22Rv1 (cell line): ENCODE measurements around the gene PPEF1.

ENCODE experiments used
- ZFX ChIP-seq: fragments of 450-650 bp; IDR thresholded peaks from 2 replicates; pipeline ENCODE4 v1.6.1; 2017; ENCODE audit warnings: antibody characterized with exemption, borderline replicate concordance
- TF ChIP-seq, protein P1 (sequence below): fragments of 450-650 bp; IDR thresholded peaks from 2 replicates; pipeline ENCODE4 v1.5.1; 2017; ENCODE audit warnings: mild to moderate bottlenecking

DNA sequence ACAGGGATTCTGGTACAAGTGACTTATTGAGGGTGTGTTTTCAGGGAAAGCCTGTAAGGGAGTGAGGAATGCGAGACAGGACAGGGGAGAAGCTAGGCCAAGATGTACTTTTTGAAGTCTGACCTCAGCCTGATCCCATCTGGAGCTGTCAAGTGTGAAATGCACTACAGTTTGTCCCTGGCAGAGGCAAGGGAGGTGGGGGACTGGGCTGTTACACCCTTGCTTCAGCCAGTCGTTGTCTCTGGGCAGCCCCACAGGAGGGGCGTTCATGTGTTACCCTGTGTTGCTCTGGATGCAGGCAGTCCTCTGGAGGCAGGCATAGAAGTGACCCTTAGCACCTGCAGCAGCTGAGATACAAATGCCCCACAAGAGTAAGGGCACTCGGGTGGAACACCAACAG, 25.8 kb downstream of the PPEF1 start:
- TF ChIP-seq, protein P1, sequence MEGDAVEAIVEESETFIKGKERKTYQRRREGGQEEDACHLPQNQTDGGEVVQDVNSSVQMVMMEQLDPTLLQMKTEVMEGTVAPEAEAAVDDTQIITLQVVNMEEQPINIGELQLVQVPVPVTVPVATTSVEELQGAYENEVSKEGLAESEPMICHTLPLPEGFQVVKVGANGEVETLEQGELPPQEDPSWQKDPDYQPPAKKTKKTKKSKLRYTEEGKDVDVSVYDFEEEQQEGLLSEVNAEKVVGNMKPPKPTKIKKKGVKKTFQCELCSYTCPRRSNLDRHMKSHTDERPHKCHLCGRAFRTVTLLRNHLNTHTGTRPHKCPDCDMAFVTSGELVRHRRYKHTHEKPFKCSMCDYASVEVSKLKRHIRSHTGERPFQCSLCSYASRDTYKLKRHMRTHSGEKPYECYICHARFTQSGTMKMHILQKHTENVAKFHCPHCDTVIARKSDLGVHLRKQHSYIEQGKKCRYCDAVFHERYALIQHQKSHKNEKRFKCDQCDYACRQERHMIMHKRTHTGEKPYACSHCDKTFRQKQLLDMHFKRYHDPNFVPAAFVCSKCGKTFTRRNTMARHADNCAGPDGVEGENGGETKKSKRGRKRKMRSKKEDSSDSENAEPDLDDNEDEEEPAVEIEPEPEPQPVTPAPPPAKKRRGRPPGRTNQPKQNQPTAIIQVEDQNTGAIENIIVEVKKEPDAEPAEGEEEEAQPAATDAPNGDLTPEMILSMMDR, result no peak
- no peak for TF ChIP-seq ZFX
